ENCODE measurements around the gene CBX4. TPM values are rescaled to one million over a fixed set of nuclear protein-coding genes. Genes with fewer than 3 reads are reported as not detected.

Gene CBX4
- total and polyA plus RNA-seq, 2 experiments from 2014 or later = 1.4 to 4.6 TPM

- no peak overlapping the region for H3K4me3 ChIP-seq
- no peaks in the 10 kb centered on the region; the same call in 1 of the 2 replicates for H3K36me3 ChIP-seq (ENCODE audit: insufficient read depth)
- peaks cover 27% of the 10 kb centered on the region for H4K20me1 ChIP-seq (replicated peaks; ENCODE audit: insufficient read depth)
- Mint-ChIP-seq H3K27ac (no peak overlapping the region), H3K27me3 (ENCODE audit: insufficient read depth, low read depth, poor library complexity) (peaks cover 81% of the 10 kb centered on the region), H3K36me3 (ENCODE audit: low read depth) (peaks cover 37% of the 10 kb centered on the region), H3K4me1 (peaks cover 48% of the 10 kb centered on the region), H3K4me3 (no peak overlapping the region), H3K9me3 (no peaks in the 10 kb centered on the region)
- peaks cover 34% of the 10 kb centered on the region for H3F3A ChIP-seq (replicated peaks; ENCODE audit: low read depth)
- H3K4me2 ChIP-seq = 0 out of 2 replicates have a peak overlapping the region, but pooled peaks have one; percentile 12
- ATAC-seq = no peak
- no peaks in the 10 kb centered on the region for H3K9me2 ChIP-seq (ENCODE audit: insufficient read depth)
- TF ChIP-seq POLR2AphosphoS5 (IDR thresholded peaks at IDR 0.05; ENCODE audit: low read depth) (peak; percentile 51), EZH2 (IDR thresholded peaks at IDR 0.05; ENCODE audit: low read depth, unreplicated experiment) (no peak)
- H3K4me1 ChIP-seq (ENCODE audit: insufficient read depth) = peaks cover 31% of the 10 kb centered on the region
- no peak overlapping the region for H3K27ac ChIP-seq (ENCODE audit: low read depth)
- no peaks in the 10 kb centered on the region for H3K79me2 ChIP-seq (replicated peaks; ENCODE audit: insufficient read depth)
- H3K27me3 ChIP-seq (ENCODE audit: insufficient read depth) = peaks cover 54% of the 10 kb centered on the region
- no peak overlapping the region for H2AFZ ChIP-seq
- no peak for DNase-seq (ENCODE audit: low spot score)
Measured at GRCh38 chr17:79786930-79787643, 52.2 kb downstream of the CBX4 start.

GRCh38 chr17:79785900-79786810 lies 53.1 kb downstream of the CBX4 start:
- Mint-ChIP-seq H3K27me3 (ENCODE audit: insufficient read depth, low read depth, poor library complexity) (peaks cover 74% of the 10 kb centered on the region), H3K27ac (no peak overlapping the region), H3K4me1 (peaks cover 50% of the 10 kb centered on the region), H3K36me3 (ENCODE audit: low read depth) (peaks cover 45% of the 10 kb centered on the region), H3K9me3 (no peaks in the 10 kb centered on the region), H3K4me3 (no peak overlapping the region; the same call in 2 of the 3 replicates)
- peaks cover 26% of the 10 kb centered on the region for H3K4me1 ChIP-seq (ENCODE audit: insufficient read depth)
- H3K4me2 ChIP-seq = 0 out of 2 replicates have a peak overlapping the region, but pooled peaks have one; percentile 12
- peaks cover 44% of the 10 kb centered on the region for H3K27me3 ChIP-seq (ENCODE audit: insufficient read depth)
- peaks cover 34% of the 10 kb centered on the region for H3F3A ChIP-seq (replicated peaks; ENCODE audit: low read depth)
- H3K36me3 ChIP-seq (ENCODE audit: insufficient read depth) = no peaks in the 10 kb centered on the region; the same call in 1 of the 2 replicates
- peak; percentile 43 for DNase-seq (ENCODE audit: low spot score)
- H3K4me3 ChIP-seq = no peak overlapping the region
- ATAC-seq = peak; percentile 4; the same call in 2 of the 3 replicates
- H4K20me1 ChIP-seq (replicated peaks; ENCODE audit: insufficient read depth) = peaks cover 36% of the 10 kb centered on the region
- H2AFZ ChIP-seq = no peak overlapping the region
- no peak overlapping the region for H3K27ac ChIP-seq (ENCODE audit: low read depth)
- no peaks in the 10 kb centered on the region for H3K9me2 ChIP-seq (ENCODE audit: insufficient read depth)
- H3K79me2 ChIP-seq (replicated peaks; ENCODE audit: insufficient read depth) = 0 out of 2 replicates have a peak, but pooled peaks cover 4% of the 10 kb centered on the region
- TF ChIP-seq EZH2 (IDR thresholded peaks at IDR 0.05; ENCODE audit: low read depth, unreplicated experiment) = no peak

GRCh38 chr17:79785017-79785899 lies 54.0 kb downstream of the CBX4 start:
- peaks cover 44% of the 10 kb centered on the region for H4K20me1 ChIP-seq (replicated peaks; ENCODE audit: insufficient read depth)

More at GRCh38 chr17:79785017-79785899, 54.0 kb downstream of the CBX4 start:
- Histone ChIP-seq H3K4me1 (ENCODE audit: insufficient read depth) (peaks cover 28% of the 10 kb centered on the region), H3K36me3 (ENCODE audit: insufficient read depth) (peaks cover 7% of the 10 kb centered on the region), H3K4me2 (no peak overlapping the region), H3K9me2 (ENCODE audit: insufficient read depth) (no peaks in the 10 kb centered on the region), H3K79me2 (replicated peaks; ENCODE audit: insufficient read depth) (peaks cover 13% of the 10 kb centered on the region), H3K27ac (ENCODE audit: low read depth) (no peak overlapping the region), H3K4me3 (no peak overlapping the region), H2AFZ (no peak overlapping the region), H3K27me3 (ENCODE audit: insufficient read depth) (peaks cover 35% of the 10 kb centered on the region), H3F3A (replicated peaks; ENCODE audit: low read depth) (peaks cover 31% of the 10 kb centered on the region)
- Mint-ChIP-seq H3K4me3 (no peak overlapping the region), H3K9me3 (no peaks in the 10 kb centered on the region), H3K4me1 (peaks cover 57% of the 10 kb centered on the region), H3K36me3 (ENCODE audit: low read depth) (peaks cover 54% of the 10 kb centered on the region), H3K27ac (no peak overlapping the region), H3K27me3 (ENCODE audit: insufficient read depth, low read depth, poor library complexity) (peaks cover 69% of the 10 kb centered on the region)
- no peak for ATAC-seq
- peak; percentile 16; the same call in 1 of the 2 replicates for TF ChIP-seq POLR2AphosphoS5 (IDR thresholded peaks at IDR 0.05; ENCODE audit: low read depth)
- TF ChIP-seq ZNF462 (CRISPR knock-in tag; IDR thresholded peaks at IDR 0.05) = no peak
- DNase-seq (ENCODE audit: low spot score) = no peak

Data from GM23338 (cell line).